Kidney (tissue), 14 donors: ENCODE results near the gene SPTBN1. TPM values are rescaled to one million over a fixed set of nuclear protein-coding genes. Genes with fewer than 3 reads are reported as not detected.
A peak's percentile ranks its signal among the peaks of the same experiment; 100 is the strongest.

Experiments
- DNase-seq, 5 donors: peaks; one replicate each; pipeline ENCODE4 v3.0.0-alpha.2; 2013 to 2020
- FAIRE-seq: peaks from 2 replicates; lab custom pipeline; 2012; peaks lifted over from hg19 to GRCh38; lab: Jason Lieb, UNC
- H3K27ac ChIP-seq, 2 donors: one replicate each; pipeline ENCODE4 v1.7.0; 2013; ENCODE audit warnings: low read depth in 2 of 2, low read length in 2 of 2, inconsistent platforms in 1 of 2
- H3K27me3 ChIP-seq: one replicate; pipeline ENCODE4 v1.7.1; 2013; ENCODE audit warnings: low read length, inconsistent platforms; ENCODE audit not compliant: control insufficient read depth, insufficient read depth
- H3K36me3 ChIP-seq, 3 donors: one replicate each; pipeline versions ENCODE4 v1.7.0 to v1.7.1; 2013; ENCODE audit warnings: low read length in 3 of 3, control low read depth in 1 of 3, inconsistent platforms in 1 of 3; ENCODE audit not compliant: insufficient read depth in 3 of 3, control insufficient read depth in 2 of 3
- H3K4me1 ChIP-seq, 3 donors: one replicate each; pipeline versions ENCODE4 v1.7.0 to v1.7.1; 2013; ENCODE audit warnings: low read length in 3 of 3, inconsistent platforms in 1 of 3, low read depth in 1 of 3; ENCODE audit not compliant: control insufficient read depth in 2 of 3, insufficient read depth in 2 of 3
- H3K4me3 ChIP-seq, 3 donors: one replicate each; pipeline versions ENCODE4 v1.7.0 to v1.8.1; 2013; ENCODE audit warnings: low read length in 3 of 3, control low read depth in 1 of 3, inconsistent platforms in 1 of 3
- H3K9ac ChIP-seq, 3 donors: one replicate each; pipeline versions ENCODE4 v1.7.0 to v1.7.1; 2013; ENCODE audit warnings: low read length in 3 of 3, control low read depth in 1 of 3, inconsistent platforms in 1 of 3
- H3K9me3 ChIP-seq, 3 donors: one replicate each; pipeline versions ENCODE4 v1.7.0 to v1.7.1; 2013; ENCODE audit warnings: low read length in 3 of 3, control low read depth in 1 of 3, inconsistent platforms in 1 of 3; ENCODE audit not compliant: control insufficient read depth in 2 of 3, insufficient read depth in 1 of 3
- intact Hi-C: fragments of 100-400 bp; cut with DNase I; formaldehyde crosslinking; loops from one replicate; pipeline ENCODE4 v1.11.1; 2022
- polyA plus RNA-seq: library from polyadenylated mRNA; stranded (reverse); fragments of 350-450 nt; fragmentation: Illumina TruSeq; extraction: RNeasy Lipid Tissue Mini Kit (QIAGEN cat#74804); gene quantifications from one replicate; pipeline ENCODE4 v1.2.3, GENCODE V29; 2014; ENCODE audit warnings: low read depth, low replicate concordance; ENCODE audit not compliant: insufficient read depth
- total RNA-seq: library from RNA; stranded (reverse); fragmentation: NEBNext Ultra II Directional; extraction: Animal tissue kit (Norgen Biotek cat#: 25700); gene quantifications from one replicate; pipeline ENCODE4 v1.2.1, GENCODE V29; 2021
- TF ChIP-seq, protein P1 (sequence below): IDR thresholded peaks from 3 replicates; pipeline ENCODE4 v1.5.1; 2012; ENCODE audit warnings: mild to moderate bottlenecking, moderate library complexity, borderline replicate concordance; ENCODE audit not compliant: insufficient read depth; ENCODE audit errors: extremely low read depth
- donor health status: control.
- donor health status: control.
- donor health status: control.
- donor health status: control.
- donor health status: control.
- donor health status: DM: yes; HTN: yes; CAD: no.
- donor health status: Normal renal cell carcinoma (clear cell type).

SPTBN1 gene
- total and polyA plus RNA-seq, 2 donors from 2014 or later = 93.2 to 313 TPM

DNA sequence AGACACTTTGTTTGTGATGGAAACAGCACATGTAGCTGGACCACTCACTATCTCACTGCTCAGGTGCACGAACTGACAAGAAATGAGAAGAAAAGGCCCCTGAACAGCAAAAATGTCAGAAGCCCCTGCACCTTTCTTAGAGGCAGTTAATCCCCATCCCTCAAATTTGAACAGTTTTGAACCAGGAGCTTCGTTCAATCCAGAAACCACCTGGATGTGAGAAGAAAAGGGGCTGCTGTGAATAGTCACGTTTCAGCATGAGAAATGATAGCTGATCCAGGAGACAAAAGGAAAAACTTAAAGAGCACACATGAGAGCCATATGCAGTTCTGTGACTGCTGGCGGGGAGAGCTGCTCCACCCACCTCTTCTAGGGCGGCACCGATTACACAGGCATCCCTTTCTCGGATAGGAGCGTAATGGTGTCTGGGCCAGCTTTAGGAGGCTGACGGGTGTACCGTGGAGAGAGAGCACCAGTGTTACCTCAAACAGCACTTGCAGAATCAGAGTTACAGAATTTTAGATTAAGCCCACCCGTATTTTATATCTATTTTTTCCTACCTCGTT, 150.3 kb downstream of the SPTBN1 start:
- H3K27ac ChIP-seq = no peak overlapping the region
- TF ChIP-seq, protein P1, sequence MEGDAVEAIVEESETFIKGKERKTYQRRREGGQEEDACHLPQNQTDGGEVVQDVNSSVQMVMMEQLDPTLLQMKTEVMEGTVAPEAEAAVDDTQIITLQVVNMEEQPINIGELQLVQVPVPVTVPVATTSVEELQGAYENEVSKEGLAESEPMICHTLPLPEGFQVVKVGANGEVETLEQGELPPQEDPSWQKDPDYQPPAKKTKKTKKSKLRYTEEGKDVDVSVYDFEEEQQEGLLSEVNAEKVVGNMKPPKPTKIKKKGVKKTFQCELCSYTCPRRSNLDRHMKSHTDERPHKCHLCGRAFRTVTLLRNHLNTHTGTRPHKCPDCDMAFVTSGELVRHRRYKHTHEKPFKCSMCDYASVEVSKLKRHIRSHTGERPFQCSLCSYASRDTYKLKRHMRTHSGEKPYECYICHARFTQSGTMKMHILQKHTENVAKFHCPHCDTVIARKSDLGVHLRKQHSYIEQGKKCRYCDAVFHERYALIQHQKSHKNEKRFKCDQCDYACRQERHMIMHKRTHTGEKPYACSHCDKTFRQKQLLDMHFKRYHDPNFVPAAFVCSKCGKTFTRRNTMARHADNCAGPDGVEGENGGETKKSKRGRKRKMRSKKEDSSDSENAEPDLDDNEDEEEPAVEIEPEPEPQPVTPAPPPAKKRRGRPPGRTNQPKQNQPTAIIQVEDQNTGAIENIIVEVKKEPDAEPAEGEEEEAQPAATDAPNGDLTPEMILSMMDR = no peak
- no peak overlapping the region for H3K4me3 ChIP-seq

DNA sequence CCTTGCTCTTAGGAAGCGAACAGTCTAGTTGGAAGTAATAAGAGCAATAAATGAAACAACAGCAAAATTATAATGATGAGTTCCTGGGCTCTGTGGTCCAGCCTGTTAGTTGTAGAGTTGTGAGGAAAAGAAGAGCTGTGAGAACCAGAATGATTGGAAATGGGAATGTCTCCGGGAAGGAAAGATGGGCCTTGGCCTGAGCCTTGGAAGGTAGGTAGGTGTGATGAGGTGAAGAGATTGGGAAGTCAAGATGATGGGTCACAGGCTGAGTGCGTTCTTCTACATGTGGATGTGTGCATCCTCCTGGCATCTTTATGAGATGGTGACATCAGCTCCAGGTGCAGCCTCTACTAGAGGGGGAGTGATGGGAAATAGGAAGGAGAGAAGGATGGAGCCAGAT, 152.1 kb downstream of the SPTBN1 start:
- Histone ChIP-seq H3K27me3 (no peaks in the 10 kb centered on the region), H3K9ac (no peak overlapping the region), H3K4me1 (peaks cover 3 to 58% (median 45%) of the 10 kb centered on the region in 3 donors), H3K36me3 (peaks cover 0 to 8% (median 5%) of the 10 kb centered on the region in 3 donors), H3K27ac (no peak overlapping the region), H3K4me3 (no peak overlapping the region), H3K9me3 (no peaks in the 10 kb centered on the region)
- TF ChIP-seq, protein P1 = no peak
- FAIRE-seq = no peak
- DNase-seq = no peak
- intact Hi-C loops = no loop called here

More for the DNA sequence above, 150.3 kb downstream of the SPTBN1 start:
- H3K9ac ChIP-seq = no peak overlapping the region
- H3K4me1 ChIP-seq = peaks cover 3 to 64% (median 48%) of the 10 kb centered on the region in 3 donors
- H3K36me3 ChIP-seq = no peaks in the 10 kb centered on the region
- FAIRE-seq (no peak), DNase-seq (no peak)
- intact Hi-C loops = no loop called here
- no peaks in the 10 kb centered on the region for H3K27me3 ChIP-seq
- H3K9me3 ChIP-seq = no peaks in the 10 kb centered on the region

- Histone ChIP-seq H3K27ac (peak overlapping the region in 1 of 2 donors; percentile 17), H3K27me3 (no peaks in the 10 kb centered on the region), H3K4me1 (peaks cover 0 to 58% (median 41%) of the 10 kb centered on the region in 3 donors), H3K9ac (no peak overlapping the region), H3K9me3 (no peaks in the 10 kb centered on the region), H3K4me3 (no peak overlapping the region), H3K36me3 (peaks cover 0 to 18% (median 5%) of the 10 kb centered on the region in 3 donors)
- intact Hi-C loops = no loop called here
- DNase-seq (no peak), FAIRE-seq (no peak)
- TF ChIP-seq, protein P1 = no peak
Observed at GRCh38 chr2:54609241-54609640, 153.1 kb downstream of the SPTBN1 start.
